ENCODE results near the gene TM9SF1.
"Not testable (repeated sequence)": the region's sequence is repeated elsewhere in the genome, so short reads cannot be mapped to it uniquely, and the experiment has no call there.

Gene TM9SF1

DNA sequence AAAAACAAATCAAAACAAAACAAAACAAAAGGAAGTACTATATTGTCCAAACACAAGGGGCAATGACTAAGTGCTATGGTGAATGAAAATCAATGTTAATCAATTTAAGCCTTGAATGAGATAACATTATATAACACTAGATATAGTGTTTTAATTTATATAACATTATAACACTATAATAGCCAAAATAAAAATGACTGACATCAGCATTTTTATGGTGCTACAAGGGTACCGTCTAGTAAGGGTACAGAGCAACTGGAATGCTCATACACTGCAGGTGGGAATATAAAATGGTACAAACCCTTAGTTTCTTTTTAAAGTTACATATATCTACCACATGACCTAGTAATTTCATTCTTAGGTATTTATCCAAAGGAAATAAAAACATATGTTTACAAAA, 31.2 kb upstream of the TM9SF1 start:
- DNase-seq (ENCODE audit: low read depth in 3 of 3) = no peak

DNA sequence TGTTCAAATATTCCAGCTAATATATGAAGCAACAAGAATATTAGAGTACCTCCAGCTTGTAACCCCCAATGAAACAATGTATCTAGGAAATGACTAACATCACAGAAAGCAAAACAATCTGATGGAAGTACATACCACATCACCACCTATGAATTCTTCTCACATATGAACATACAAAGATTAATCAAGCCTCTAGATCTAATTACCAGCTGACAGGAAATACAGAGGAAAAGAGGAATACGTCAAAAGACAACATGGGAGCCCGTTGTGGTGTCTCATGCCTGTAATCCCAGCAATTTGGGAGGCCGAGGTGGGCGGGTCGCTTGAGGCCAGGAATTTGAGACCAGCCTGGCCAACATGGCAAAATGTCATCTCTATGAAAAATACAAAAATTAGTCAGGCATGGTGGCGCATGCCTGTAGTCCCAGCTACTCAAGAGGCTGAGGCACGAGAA, 29.4 kb upstream of the TM9SF1 start:
- DNase-seq (ENCODE audit: low read depth in 3 of 3) = no peak

DNA sequence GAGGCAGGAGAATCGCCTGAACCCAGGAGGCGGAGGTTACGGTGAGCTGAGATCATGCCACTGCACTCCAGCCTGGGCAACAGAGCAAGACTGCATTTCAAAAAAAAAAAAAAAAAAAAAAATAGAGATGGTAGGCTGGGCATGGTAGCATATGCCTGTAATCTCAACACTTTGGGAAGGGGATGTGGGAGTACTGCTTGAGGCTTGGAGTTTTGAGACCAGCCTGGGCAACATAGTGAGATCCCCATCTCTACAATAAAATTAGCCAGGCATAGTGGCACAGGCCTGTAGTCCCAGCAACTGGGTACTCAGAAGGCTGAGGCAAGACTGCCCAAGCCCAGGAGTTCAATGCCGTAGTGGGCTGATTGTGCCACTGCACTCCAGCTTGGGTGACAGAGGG, 27.7 kb upstream of the TM9SF1 start:
- not testable (repeated sequence) for DNase-seq (ENCODE audit: low read depth in 3 of 3)

DNA sequence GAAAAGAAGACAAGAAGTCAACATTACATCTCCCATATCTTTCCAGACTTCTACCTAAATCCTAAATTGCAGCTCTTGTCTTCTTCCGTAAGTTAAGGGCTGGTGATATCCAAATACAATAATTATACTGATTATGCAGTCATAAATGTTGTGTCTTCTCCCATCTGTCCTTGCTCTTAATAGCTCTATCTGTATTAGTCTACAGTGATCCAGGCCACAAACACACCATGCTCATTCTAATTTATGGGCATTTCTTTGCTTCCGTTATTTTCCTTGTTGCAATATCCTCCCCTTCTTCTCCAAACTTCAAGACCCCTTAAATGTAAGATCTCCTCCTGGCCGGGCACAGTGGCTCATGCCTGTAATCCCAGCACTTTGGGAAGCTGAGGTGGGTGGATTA, 24.3 kb upstream of the TM9SF1 start:
- DNase-seq (ENCODE audit: low read depth in 3 of 3) = no peak

DNA sequence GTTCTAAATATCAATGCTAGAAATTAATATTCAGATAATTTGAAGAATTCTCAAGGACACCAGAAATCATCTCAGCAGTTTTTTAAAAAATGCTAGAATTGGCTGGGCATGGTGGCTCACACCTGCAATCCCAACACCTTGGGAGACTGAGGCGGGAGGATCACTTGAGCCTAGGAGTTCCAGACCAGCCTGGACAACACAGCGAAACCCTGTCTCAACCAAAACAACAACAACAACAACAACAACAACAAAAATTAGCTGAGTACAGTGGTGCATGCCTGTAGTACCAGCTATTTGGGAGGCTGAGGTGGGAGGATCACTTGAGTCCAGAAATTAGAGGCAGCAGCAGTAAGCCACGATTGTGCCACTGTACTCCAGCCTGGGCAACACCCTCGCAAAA, 23.8 kb upstream of the TM9SF1 start:
- DNase-seq (ENCODE audit: low read depth in 3 of 3) = no peak

DNA sequence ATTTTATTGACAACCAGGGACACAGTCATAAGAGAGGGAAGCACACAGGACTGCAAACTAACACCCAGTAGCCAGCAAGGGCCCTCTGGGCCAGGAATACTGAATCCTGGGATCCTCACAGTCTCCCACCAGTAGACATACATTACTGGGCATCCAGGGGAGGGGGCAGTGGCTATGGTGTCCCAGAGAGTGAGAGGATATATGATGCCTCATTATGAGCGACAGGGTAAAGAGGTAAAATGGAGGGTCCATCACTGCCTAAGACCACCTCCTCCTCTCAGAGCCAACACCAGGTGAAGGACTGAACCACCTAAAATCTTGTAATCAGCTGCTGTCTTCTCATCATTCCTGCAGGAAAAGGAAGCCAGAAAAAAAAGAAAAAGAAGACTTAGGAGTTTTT, 21.6 kb upstream of the TM9SF1 start:
- DNase-seq (ENCODE audit: low read depth in 3 of 3) = not testable (repeated sequence)

DNA sequence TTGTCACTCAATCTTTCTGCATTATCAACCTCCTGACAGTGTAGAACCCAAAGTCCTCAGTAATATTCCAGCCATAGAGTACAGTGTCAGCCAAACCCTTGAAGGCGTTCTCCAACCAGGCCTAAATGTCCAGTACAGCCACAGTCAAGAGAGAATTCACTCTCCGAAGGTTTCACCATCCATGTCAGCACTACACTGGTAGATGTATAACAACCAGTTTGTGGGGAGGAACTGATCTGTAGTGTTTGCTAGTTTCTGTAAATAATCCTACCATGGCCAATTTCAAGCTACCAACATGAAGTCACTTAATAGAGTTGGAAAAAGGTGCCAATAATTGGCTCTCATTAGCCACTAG, 21.1 kb upstream of the TM9SF1 start:
- no peak for DNase-seq (ENCODE audit: low read depth in 3 of 3)

DNA sequence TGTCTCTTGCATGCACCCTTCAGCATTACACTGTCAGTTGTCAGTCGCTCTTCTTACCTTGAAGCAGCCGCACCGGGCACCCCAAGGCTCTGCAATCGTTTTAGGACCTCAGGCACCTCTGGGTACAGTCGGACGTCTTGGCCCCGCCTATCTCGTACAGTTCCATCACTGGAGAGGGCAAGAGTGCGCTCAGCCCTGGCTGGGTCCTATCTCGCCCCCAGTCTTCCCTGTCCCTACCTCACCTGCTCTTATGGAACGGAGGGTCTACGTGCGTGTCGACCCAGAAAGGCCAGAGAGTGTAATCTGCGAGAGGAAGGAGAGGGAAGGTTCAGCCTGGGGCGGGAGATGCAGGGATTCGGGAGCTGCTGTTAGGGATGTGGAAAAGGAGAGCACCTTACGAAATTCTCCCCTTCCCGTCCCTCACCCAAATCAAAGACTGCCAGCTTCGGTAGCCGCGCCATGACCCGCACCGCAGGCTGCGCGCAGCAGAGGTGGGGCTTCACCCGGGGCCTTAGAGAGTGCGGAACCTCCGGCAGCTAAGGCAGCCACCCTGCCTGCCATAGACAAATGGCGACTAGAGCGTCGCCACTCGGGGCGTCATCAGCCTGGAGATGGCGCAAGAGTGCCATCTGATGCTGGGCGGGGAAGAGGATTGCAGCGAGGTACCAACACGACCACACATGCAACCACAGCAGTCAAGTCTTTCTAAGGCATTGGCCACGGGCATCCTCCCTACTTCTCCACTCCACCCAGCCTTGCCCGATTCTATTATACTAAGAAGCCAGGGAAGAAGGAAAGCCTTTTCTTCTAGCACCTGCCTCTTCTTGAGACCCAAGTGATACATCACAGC, 20.5 kb upstream of the TM9SF1 start, which contains the start of gene MDP1:
Gene MDP1, minus strand, starts transcription at position 572 of the 850 bp plus-strand sequence. Its CDS starts 111 bp downstream, at position 461.
- DNase-seq (ENCODE audit: low read depth in 3 of 3) = peak; percentile 69 to 74 (median 74)

DNA sequence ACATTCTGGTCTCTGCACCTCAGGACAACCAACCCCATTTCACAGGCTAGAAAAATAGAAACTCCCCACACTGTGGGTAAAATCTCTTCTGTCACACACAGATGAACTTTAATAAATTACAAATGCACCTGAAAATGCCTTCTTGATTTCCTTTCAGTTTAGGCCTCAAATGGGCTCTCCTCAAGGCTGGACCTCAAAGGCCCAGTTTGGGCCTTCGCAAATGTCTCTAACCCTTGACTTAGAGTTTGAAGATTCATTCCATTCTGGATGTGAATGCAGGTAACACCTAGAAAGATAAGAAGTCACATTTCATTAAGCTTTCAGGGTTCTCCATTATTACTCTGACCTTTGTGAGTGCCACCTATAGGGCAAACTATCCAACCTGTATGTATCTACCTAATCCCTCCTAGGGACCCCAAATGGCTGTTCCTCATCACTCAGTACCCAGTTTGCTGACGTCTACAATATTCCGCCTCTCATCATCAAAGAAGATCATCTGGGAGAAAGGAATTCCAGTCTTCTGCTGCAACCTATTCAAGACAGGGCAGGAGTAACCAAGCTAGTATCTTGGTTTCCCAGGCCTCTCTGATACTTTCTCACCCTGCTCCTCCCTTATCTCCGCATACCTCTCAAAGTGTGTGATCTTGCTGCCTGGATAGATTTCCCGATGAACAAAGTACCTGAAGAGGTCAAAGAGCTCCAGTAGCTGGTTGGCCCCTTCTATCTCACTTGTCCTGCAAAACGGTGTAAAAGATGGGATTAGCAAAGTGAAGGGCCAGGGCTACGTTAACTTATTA, 18.8 kb upstream of the TM9SF1 start:
- no peak for DNase-seq (ENCODE audit: low read depth in 3 of 3)

DNA sequence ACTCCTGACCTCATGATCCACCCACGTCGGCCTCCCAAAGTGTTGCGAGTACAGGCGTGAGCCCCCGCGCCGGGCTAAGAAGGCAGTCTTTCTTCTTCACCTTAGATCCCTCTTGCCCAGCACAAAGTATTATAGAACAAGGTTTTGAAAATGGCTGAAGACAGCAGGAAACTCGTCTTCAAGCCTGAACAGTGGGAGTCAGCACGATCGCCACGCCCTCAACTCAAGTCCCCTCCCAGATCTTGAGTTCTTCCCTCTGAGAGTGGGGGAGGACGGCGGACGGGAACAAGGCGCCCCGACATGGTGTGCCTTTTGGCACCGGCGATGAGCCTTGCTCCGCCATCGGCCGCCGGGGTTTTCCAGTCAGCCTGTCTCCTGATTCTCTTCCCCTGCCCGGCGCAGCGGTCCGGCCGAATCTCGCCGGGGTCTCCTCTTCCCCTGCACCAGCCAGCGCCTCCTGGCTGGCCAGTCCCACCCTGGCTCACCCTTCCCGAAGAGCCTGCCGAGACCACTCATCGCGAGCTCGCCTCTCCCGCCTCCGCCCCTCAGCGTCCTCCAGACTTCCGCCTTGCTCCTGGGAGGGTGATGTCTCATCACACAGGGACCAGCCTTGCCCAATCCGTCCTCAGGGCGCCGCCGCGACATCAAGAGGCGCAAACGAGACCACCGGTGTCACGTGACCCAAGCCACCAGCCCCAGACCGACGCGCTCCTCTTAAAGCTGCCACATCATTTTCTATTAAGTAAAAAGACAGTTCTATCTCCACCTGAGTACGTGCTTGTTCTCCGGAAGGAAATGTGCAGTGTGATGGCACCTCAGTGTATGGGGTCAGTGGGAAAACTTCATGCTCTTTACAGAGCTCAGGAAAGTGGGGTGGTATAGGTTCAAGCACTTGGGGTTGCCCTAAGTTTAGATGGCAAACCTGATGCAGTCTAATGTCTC, 18.0 kb upstream of the TM9SF1 start, which contains the start of gene CHMP4A:
Gene CHMP4A, minus strand, starts transcription at position 565 of the 942 bp plus-strand sequence. Its CDS starts 49 bp downstream, at position 516.
- peak; percentile 92 to 96 (median 96) for DNase-seq (ENCODE audit: low read depth in 3 of 3)

DNA sequence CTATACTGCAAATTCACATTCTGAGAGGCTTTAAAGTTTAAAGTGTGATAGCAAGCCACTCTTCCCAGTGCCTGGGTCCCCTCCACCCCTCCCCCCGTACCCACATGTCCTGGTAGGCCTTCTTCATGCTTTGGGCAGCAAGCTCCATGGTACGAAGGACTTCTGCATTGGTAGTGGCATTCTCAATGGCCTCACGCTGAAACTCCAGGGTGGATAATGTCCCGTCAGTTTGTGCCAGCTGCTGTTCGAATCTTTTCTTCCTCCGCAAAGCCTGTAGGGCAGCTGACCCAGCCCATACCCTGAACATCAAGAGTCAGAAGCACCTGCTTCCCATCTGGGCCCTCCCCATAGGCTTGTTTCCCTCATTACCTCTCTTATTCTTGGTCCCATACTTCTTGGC, 16.1 kb upstream of the TM9SF1 start:
- no peak for DNase-seq (ENCODE audit: low read depth in 3 of 3)

DNA sequence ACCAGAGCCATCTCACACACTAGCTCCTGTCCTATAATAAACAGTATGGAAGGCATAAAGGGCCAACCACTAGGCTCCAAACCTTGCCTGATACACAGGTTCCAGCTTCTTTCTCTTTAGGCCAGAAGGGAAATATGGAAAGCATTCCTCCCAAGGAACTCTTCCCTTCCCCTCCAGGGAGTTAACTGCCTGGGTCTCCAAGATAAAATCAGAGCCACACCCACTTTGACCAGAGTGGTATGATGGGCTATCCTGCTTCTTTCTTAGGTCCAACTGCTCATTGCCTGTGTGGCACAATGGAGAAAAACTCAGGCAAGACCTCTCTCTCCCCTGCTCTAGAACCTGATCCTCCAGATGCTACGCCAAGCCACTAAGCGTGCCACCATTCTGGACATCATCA, 12.4 kb upstream of the TM9SF1 start:
- no peak for DNase-seq (ENCODE audit: low read depth in 3 of 3)

DNA sequence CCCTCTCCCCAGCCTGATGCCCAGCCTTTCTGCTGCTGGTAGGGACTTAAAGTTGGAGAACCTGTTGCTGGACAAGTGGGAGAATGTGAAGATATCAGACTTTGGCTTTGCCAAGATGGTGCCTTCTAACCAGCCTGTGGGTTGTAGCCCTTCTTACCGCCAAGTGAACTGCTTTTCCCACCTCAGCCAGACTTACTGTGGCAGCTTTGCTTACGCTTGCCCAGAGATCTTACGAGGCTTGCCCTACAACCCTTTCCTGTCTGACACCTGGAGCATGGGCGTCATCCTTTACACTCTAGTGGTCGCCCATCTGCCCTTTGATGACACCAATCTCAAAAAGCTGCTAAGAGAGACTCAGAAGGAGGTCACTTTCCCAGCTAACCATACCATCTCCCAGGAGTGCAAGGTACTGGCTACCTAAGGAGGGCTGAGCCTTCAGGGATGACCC, 11.9 kb upstream of the TM9SF1 start:
- no peak for DNase-seq (ENCODE audit: low read depth in 3 of 3)

DNA sequence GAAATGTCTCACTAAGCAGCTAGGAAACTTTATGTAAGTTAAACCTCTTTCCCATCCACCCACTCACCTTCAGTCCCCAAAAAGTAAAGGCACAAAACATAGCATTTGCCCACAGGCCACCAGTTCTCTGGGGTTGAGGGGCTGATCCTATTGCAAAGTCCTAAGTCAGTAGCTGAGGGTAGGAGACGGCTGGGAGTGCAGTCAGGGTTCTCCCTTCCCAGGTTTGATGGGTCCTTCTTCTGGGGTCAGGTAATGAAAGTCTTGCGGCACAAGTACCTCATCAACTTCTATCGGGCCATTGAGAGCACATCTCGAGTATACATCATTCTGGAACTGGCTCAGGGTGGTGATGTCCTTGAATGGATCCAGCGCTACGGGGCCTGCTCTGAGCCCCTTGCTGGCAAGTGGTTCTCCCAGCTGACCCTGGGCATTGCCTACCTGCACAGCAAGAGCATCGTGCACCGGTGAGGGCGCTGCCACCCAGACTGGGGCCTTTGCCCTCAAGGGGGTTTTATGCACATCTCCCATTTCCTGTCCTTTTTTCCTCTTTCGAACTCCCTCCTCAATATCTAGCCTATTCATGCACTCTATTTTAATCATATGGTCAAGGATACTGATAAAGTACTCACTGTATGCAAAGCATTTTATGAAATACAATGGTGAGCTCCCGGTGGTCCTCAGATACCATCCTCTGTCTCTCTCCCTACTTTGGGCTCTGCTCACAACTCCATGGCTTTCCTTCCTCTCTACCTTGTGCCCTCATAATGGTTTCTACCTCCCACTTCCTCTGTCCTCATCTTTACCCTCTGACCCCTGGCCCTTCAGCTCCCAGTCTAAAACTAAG, 11.2 kb upstream of the TM9SF1 start:
- DNase-seq (ENCODE audit: low read depth in 3 of 3) = no peak

DNA sequence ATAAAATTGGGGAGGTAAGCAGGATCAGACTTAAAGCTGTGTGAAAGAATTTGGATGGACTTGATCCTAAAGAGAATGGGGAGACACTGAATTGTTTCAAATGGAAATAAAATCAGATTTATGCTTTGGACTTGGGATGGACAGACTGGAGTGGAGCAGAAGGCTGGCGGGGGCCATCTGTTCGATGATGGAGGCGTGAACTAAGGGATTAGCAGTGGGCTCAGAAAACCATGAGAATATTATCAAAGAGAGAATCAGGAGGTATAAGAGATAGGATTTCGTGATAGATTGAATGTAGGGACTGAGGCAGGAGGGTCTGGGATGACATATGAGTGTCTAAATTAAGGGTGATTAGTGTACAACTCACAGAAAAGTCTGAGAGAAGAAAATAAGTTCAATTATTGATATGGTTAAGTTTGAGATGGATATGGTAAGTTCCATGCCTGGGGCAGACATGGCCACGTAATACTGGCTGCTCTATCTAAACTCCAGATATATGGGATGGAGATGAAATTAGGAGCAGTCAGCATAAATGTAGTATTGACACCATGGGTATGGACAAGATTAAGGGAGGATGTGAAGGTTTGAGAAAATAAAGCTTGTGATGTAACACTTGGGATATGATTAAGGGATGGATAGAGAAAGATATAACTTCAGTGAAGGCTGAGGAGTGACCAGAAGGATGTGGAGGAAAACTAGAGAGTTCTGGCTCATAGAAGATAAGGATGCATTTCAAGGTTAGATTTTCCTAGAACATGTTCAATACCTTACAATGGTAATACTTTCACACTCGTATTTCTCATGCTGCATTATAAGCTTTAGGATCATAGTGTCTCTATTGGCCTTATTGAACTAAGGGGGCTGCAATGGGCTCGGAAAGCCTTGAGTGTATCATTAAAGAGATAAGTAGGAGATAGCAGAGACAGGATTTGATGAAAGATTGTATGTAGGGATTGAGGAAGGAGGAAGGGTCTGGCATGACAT, 9.2 kb upstream of the TM9SF1 start:
- no peak for DNase-seq (ENCODE audit: low read depth in 3 of 3)

DNA sequence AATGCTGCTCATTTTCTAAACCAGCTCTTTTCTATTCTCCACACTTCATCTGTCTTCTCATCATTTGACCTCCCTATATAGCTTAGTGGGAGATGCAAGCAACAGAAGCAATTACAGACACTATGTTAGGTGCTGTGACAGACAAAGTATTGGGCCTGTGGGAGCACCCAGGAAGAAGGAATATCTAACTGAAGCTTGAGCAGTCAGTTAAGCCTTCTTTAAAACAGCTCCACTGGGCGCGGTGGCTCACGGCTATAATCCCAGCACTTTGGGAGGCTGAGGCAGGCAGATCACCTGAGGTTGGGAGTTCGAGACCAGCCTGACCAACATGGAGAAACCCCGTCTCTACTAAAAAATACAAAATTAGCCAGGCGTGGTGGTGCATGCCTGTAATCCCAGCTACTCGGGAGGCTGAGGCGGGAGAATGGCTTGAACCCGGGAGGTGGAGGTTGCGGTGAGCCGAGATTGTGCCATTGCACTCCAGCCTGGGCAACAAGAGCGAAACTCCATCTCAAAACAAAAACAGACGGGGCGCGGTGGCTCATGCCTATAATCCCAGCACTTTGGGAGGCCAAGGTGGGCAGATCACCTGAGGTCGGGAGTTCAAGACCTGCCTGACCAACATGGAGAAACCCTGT, 8.1 kb upstream of the TM9SF1 start:
- not testable (repeated sequence) for DNase-seq (ENCODE audit: low read depth in 3 of 3)

DNA sequence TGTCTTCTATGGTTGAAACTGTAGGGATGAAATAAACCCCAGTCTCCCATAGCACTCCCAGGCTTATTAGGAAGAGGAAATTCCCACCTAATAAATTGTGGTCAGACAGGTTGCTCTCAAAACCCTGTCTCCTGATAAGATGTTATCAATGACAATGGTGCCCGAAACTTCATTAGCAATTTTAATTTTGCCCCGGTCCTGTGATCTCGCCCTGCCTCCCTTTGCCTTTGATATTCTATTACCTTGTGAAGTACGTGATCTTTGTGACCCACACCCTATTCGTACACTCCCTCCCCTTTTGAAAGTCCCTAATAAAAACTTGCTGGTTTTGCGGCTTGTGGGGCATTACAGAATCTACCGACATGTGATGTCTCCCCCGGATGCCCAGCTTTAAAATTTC, 7.3 kb upstream of the TM9SF1 start:
- not testable (repeated sequence) for DNase-seq (ENCODE audit: low read depth in 3 of 3)

DNA sequence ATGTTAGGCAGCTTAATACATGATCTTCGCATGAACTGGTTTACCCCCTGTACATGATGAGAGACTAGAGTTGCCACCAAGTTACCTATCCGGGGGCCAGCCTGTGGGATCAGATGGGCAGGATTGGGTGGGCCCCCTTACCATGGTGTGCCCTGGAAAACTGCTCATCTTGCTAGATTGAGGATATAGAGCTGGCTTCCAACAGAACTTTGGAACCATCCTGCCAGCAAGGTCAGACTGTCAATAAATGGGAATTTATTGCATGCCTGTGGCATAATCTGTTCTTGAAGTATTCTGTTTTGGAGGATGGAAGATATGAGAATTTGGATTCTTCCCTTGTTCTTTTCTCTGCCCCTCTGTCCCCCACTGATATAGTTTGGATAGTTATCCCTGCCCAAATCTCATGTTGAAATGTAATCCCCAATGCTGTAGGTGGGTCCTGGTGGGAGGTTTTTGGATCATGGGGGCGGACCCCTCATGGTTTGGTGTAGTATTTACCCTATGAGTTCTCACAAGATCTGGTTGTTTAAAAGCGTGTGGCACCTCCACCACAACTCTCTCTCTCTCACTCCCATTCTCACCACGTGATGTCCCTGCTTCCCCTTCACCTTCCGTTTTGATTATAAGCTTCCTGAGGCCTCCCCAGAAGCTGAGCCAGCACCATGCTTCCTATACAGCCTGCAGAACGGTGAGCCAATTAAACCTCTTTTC, 3.7 kb upstream of the TM9SF1 start:
- no peak for DNase-seq (ENCODE audit: low read depth in 3 of 3)

Data from stimulated activated CD4-positive, alpha-beta T cell treated with anti-CD3 and anti-CD28 coated beads, TNF-alpha, amount 100 ng/mL, for 48 hours (primary cell).